Sigmoid colon (tissue), 7 donors: ENCODE data around the gene HDAC3. TPM values are rescaled to one million over a fixed set of nuclear protein-coding genes. Genes with fewer than 3 reads are reported as not detected.

Experiments
- DNase-seq: peaks from one replicate; pipeline ENCODE4 v3.0.0-alpha.2; 2019
- H3K27ac ChIP-seq, 4 donors: fragments of 200-600 bp; sonication (generic); one replicate each; pipeline ENCODE4 v1.5.1; 2016 to 2019; ENCODE audit warnings: mild to moderate bottlenecking in 1 of 4
- H3K27me3 ChIP-seq, 3 donors: fragments of 200-600 bp; sonication (generic); one replicate each; pipeline ENCODE4 v1.5.1; 2019; ENCODE audit warnings: mild to moderate bottlenecking in 1 of 3
- H3K36me3 ChIP-seq, 4 donors: fragments of 200-600 bp; sonication (generic); one replicate each; pipeline ENCODE4 v1.5.1; 2016 to 2019
- H3K4me1 ChIP-seq, 4 donors: fragments of 200-600 bp; sonication (generic); one replicate each; pipeline ENCODE4 v1.5.1; 2017 to 2019
- H3K4me3 ChIP-seq, 4 donors: fragments of 200-600 bp; sonication (generic); one replicate each; pipeline ENCODE4 v1.5.1; 2017 to 2019; ENCODE audit warnings: mild to moderate bottlenecking in 2 of 4, moderate library complexity in 1 of 4
- H3K9me3 ChIP-seq, 4 donors: fragments of 200-600 bp in 3 of 4; sonication (generic) in 3 of 4; one replicate each; pipeline versions ENCODE4 v1.5.1 to v1.6.1; 2013 to 2019
- EP300 ChIP-seq, 4 donors: sonication (generic); formaldehyde crosslinking; IDR thresholded peaks; one replicate each; pipeline ENCODE4 v1.6.1; 2017; ENCODE audit warnings: antibody characterized with exemption in 4 of 4
- POLR2A ChIP-seq, 2 donors: fragments of 450-650 bp; IDR thresholded peaks; one replicate each; pipeline ENCODE4 v1.6.1; 2016; ENCODE audit warnings: antibody characterized with exemption in 2 of 2, mild to moderate bottlenecking in 2 of 2, moderate library complexity in 2 of 2
- POLR2AphosphoS5 ChIP-seq, 4 donors: sonication (generic); formaldehyde crosslinking; IDR thresholded peaks; one replicate each; pipeline ENCODE4 v1.6.1; 2017; ENCODE audit warnings: antibody characterized with exemption in 4 of 4
- WGBS, 2 donors: extraction: QIAGEN DNeasy Blood & Tissue Kit; methylation state at CpG; one replicate each; pipeline ENCODE4 v1.1.7; 2013; 5-methylcytosine and 5-hydroxymethylcytosine counted together
- intact Hi-C: fragments of 100-400 bp; cut with DNase I; formaldehyde crosslinking; loops from one replicate; pipeline ENCODE4 v1.15.1; 2023
- polyA plus RNA-seq, 3 donors: library from polyadenylated mRNA; stranded (reverse); fragments of 200-250 nt; gene quantifications; one replicate each; pipeline ENCODE4 v1.2.3, GENCODE V29; 2013
- total RNA-seq, 4 donors: library from RNA; depleted of rRNA; stranded (reverse); fragments of >200 nt; gene quantifications; one replicate each; pipeline ENCODE4 v1.1.0, GENCODE V29; 2016
- TF ChIP-seq, protein P1 (sequence below), 4 experiments: fragments of 450-650 bp in 3 of 4; fragments of 200-600 bp in 1 of 4; IDR thresholded peaks; one replicate each; pipeline ENCODE4 v1.5.1; 2016 to 2019; ENCODE audit warnings: antibody characterized with exemption in 4 of 4, mild to moderate bottlenecking in 3 of 4, moderate library complexity in 2 of 4
- donor health status: healthy with polysubstance abuse.
- donor health status: Bipolar disorder and iron deficiency.
- donor health status: healthy.

Gene HDAC3
- total and polyA plus RNA-seq, 7 donors: 32.4 to 51.5 (median 38.2) TPM

DNA sequence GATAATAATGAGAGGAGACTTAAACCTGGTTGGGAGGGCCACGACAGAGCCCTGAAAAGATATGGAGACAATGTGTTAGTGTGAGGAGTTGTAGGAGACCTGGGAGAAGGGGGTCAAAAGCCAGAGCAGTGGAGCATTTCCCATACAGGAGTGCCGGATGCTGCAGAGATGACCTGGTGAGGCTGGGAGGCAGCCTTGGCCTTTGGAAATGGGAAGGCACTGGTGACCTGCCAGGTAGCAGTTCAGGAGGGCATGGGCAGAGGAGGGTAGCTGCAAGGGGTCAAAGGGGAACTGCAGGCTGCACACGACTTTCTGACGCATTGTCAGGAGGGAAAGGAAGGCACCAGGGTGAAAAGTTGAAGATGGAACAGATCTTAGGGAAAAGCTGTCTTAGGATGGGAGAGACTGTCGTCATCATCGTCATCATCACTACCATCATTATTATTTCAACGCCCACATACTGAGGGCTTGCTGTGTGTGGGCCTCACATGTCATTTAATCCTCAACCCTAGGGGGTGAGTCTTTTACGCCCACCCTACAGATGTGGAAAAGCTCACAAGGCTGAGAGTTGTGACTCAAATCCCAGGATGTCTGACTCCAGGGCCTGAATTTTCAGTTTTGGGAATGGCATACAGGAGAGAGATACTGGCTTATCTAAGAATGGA is 32.1 kb upstream of the HDAC3 start:
- H3K9me3 ChIP-seq: no peaks in the 10 kb centered on the region
- no peak overlapping the region for H3K4me3 ChIP-seq
- H3K27me3 ChIP-seq: no peaks in the 10 kb centered on the region
- no peaks in the 10 kb centered on the region for H3K36me3 ChIP-seq
- H3K4me1 ChIP-seq: peaks cover 0 to 4% (median 0%) of the 10 kb centered on the region in 4 donors
- TF ChIP-seq POLR2AphosphoS5 (IDR thresholded peaks at IDR 0.05) (no peak), EP300 (IDR thresholded peaks at IDR 0.05) (no peak), POLR2A (IDR thresholded peaks at IDR 0.05) (no peak)
- TF ChIP-seq, protein P1, sequence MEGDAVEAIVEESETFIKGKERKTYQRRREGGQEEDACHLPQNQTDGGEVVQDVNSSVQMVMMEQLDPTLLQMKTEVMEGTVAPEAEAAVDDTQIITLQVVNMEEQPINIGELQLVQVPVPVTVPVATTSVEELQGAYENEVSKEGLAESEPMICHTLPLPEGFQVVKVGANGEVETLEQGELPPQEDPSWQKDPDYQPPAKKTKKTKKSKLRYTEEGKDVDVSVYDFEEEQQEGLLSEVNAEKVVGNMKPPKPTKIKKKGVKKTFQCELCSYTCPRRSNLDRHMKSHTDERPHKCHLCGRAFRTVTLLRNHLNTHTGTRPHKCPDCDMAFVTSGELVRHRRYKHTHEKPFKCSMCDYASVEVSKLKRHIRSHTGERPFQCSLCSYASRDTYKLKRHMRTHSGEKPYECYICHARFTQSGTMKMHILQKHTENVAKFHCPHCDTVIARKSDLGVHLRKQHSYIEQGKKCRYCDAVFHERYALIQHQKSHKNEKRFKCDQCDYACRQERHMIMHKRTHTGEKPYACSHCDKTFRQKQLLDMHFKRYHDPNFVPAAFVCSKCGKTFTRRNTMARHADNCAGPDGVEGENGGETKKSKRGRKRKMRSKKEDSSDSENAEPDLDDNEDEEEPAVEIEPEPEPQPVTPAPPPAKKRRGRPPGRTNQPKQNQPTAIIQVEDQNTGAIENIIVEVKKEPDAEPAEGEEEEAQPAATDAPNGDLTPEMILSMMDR (IDR thresholded peaks at IDR 0.05): no peak
- 83% methylated on average over 8 of the region's 8 CpGs for WGBS, 2 donors
- DNase-seq: no peak
- intact Hi-C loops: no loop called here
- no peak overlapping the region for H3K27ac ChIP-seq

DNA sequence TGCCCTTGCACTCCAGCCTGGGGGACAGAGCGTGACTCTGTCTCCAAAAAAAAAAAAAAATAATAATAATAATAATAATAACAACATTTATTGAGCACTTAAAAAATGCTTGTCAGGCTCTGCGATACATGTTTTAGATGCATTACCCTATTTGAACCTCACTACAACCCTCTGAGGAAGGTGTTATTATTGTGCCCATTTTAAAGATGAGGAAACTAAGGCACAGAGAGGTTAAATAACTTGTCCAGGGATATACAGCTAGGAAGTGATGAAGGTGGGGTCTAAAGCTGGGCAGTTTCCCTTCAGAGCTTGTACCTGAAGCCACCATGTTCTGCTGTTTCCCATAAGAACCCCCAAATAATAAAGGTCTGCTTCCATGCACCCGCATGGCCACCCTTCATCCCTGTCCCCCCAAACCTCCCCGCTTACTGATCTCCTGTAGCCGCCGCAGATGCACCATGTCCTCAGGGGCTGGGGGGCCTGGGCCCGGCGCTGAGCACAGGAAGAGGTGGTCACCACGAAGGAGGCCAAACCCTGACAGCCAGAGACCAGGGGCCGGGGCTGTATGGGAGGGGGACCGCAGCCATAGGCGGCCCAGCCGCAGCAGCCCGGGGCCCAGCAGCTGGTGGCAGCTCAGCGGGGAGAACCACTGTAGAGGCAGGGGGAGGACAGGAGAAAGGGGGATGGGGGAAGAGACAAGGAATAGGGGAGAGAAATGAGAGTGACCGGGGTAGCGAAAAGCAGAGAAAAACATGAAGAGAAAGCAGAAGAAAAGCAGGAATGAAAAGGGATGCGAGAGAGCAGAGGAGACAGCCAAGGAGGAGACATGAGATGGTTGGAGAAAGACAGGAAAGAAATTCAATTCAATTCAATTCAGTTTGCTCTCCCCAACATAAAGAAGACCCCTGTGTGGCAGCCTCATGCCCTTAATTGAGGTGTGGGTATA is 29.6 kb upstream of the HDAC3 start:
- DNase-seq: no peak
- Histone ChIP-seq H3K36me3 (no peaks in the 10 kb centered on the region), H3K9me3 (no peaks in the 10 kb centered on the region), H3K27ac (no peak overlapping the region), H3K4me3 (no peak overlapping the region), H3K4me1 (peaks cover 0 to 4% (median 0%) of the 10 kb centered on the region in 4 donors), H3K27me3 (no peaks in the 10 kb centered on the region)
- 90 to 96% methylated on average over 18 of the region's 18 CpGs for WGBS, 2 donors
- no peak for TF ChIP-seq EP300 (IDR thresholded peaks at IDR 0.05)
- TF ChIP-seq POLR2A (IDR thresholded peaks at IDR 0.05): no peak
- TF ChIP-seq, protein P1 (IDR thresholded peaks at IDR 0.05): no peak
- TF ChIP-seq POLR2AphosphoS5 (IDR thresholded peaks at IDR 0.05): no peak
- intact Hi-C loops: no loop called here

DNA sequence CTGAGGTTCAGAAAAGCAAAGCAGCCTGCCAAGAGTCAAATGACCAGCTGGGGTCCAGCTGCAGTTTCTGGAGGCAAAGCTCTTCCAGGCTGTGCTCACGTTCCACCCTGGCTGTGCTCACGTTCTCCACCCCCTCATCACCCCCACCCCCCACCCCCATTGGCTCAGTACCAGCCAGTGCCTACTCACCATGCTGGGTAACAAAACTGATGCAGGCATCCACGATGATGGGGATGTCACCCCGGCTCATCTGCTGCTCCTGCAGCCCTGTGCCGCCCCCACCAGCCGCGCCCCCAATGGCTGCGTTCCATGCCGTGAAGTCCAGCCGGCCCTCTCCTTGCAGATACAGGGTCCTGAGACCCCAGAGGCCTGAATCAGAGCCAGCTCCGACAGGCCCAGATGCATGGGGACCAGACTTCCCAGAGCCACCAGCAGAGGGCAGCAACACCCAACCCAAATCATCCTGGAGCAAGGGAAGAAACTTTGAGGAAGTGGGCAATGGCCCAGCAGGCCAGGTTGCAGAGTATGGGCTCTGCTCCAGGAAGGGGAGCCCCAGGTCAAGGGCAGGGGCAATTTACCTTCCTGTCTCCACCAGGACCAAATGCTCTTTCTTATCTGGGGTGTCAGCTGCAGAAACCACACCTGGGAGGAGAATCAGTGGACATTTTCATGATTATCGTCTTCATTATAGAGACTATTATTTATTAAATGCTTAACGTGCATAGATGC is 28.2 kb upstream of the HDAC3 start:
- 35 to 40% methylated on average over 13 of the region's 13 CpGs for WGBS, 2 donors
- peak; percentile 84 for DNase-seq
- intact Hi-C loops: no loop called here

DNA sequence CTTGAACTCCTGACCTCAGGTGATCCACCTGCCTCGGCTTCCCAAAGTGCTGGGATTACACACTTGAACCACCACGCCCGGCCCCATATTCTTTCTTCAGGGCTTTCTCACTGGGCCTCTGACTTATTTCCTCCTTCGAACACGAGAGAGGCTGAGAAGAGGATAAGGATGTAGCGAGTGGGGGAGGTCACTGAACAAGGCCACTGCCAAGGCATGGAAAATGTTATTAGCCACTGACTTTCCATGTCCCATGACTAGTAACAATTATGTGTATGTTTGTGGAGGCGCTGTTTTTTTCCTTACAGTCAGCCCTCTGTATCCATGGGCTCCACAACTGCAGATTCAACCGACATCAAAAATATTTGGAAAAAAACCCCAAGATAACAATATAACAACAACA is 26.9 kb upstream of the HDAC3 start:
- Histone ChIP-seq H3K4me3 (no peak overlapping the region), H3K27ac (no peak overlapping the region), H3K4me1 (peaks cover 0 to 4% (median 0%) of the 10 kb centered on the region in 4 donors), H3K36me3 (no peaks in the 10 kb centered on the region), H3K9me3 (no peaks in the 10 kb centered on the region), H3K27me3 (no peaks in the 10 kb centered on the region)
- 88 to 94% methylated on average over 8 of the region's 8 CpGs for WGBS, 2 donors
- intact Hi-C loops: no loop called here
- TF ChIP-seq, protein P1 (IDR thresholded peaks at IDR 0.05): no peak
- TF ChIP-seq POLR2AphosphoS5 (IDR thresholded peaks at IDR 0.05) (no peak), POLR2A (IDR thresholded peaks at IDR 0.05) (no peak), EP300 (IDR thresholded peaks at IDR 0.05) (no peak)
- no peak for DNase-seq

More for the DNA sequence above, 28.2 kb upstream of the HDAC3 start:
- no peaks in the 10 kb centered on the region for H3K9me3 ChIP-seq
- H3K4me3 ChIP-seq: no peak overlapping the region
- H3K27me3 ChIP-seq: no peaks in the 10 kb centered on the region
- TF ChIP-seq, protein P1 (IDR thresholded peaks at IDR 0.05): peak in 3 of 4 experiments; percentile 70 to 80 (median 76)
- no peak for TF ChIP-seq POLR2AphosphoS5 (IDR thresholded peaks at IDR 0.05)
- no peak for TF ChIP-seq EP300 (IDR thresholded peaks at IDR 0.05)
- no peak for TF ChIP-seq POLR2A (IDR thresholded peaks at IDR 0.05)
- peaks cover 0 to 4% (median 0%) of the 10 kb centered on the region in 4 donors for H3K4me1 ChIP-seq
- no peaks in the 10 kb centered on the region for H3K36me3 ChIP-seq
- no peak overlapping the region for H3K27ac ChIP-seq
